HEK293 (cell line): Measurements from ENCODE around the gene MAP4K4.

Source experiments
- CTCF ChIA-PET: fragments of 350-600 bp; formaldehyde crosslinking; extraction: SDS; loops from one replicate; lab custom pipeline; 2021; ENCODE audit warnings: antibody characterized with exemption; lab: Yijun Ruan, JAX
- POLR2A ChIA-PET: fragments of 300-600 bp; formaldehyde crosslinking; extraction: SDS; loops from one replicate; lab custom pipeline; 2020; ENCODE audit warnings: antibody characterized with exemption, inconsistent platforms; lab: Yijun Ruan, JAX
- H3K27ac ChIP-seq: fragments of 200-500 bp; sonication (Bioruptor generic); 2 replicates; pipeline ENCODE4 v1.5.1; 2014; ENCODE audit warnings: low read depth, low read length, control low read depth, inconsistent platforms; ENCODE audit errors: extremely low read depth
- H3K36me3 ChIP-seq, 2 experiments: fragments of 200-500 bp in 1 of 2; sonication (Bioruptor generic) in 1 of 2; 1 replicate in 1 of 2; 2 replicates in 1 of 2; pipeline ENCODE4 v1.5.1; 2014 to 2017; ENCODE audit warnings: inconsistent platforms in 2 of 2, low read length in 2 of 2; ENCODE audit not compliant: control insufficient read depth in 2 of 2, insufficient read depth in 1 of 2
- H3K4me1 ChIP-seq: fragments of 200-500 bp; sonication (Bioruptor generic); 2 replicates; pipeline ENCODE4 v1.5.1; 2014; ENCODE audit warnings: mild to moderate bottlenecking, low read length, inconsistent platforms; ENCODE audit not compliant: control insufficient read depth, insufficient read depth
- H3K4me3 ChIP-seq: 2 replicates; pipeline ENCODE4 v1.5.1; 2011; ENCODE audit warnings: low read depth, mild to moderate bottlenecking, control low read depth, low read length, moderate library complexity
- H3K9me3 ChIP-seq: fragments of 200-500 bp; sonication (Bioruptor generic); 2 replicates; pipeline ENCODE4 v1.5.1; 2014; ENCODE audit warnings: low read depth, low read length, inconsistent platforms; ENCODE audit not compliant: control insufficient read depth, insufficient read depth
- GLIS1 ChIP-seq: fragments of 450-650 bp; formaldehyde crosslinking; IDR thresholded peaks from 2 replicates; pipeline ENCODE4 v1.5.1; 2016; ENCODE audit warnings: missing biosample characterization, missing genetic modification characterization
- KLF7 ChIP-seq: fragments of 450-650 bp; formaldehyde crosslinking; IDR thresholded peaks from 2 replicates; pipeline ENCODE4 v1.5.1; 2016; ENCODE audit warnings: missing biosample characterization, missing genetic modification characterization, borderline replicate concordance
- OVOL3 ChIP-seq: fragments of 450-650 bp; formaldehyde crosslinking; IDR thresholded peaks from 2 replicates; pipeline ENCODE4 v1.5.1; 2016; ENCODE audit warnings: missing biosample characterization, missing genetic modification characterization
- YY1 ChIP-seq: fragments of 450-650 bp; formaldehyde crosslinking; IDR thresholded peaks from 2 replicates; pipeline ENCODE4 v1.5.1; 2018; ENCODE audit warnings: missing biosample characterization, missing genetic modification characterization
- YY2 ChIP-seq: fragments of 450-650 bp; formaldehyde crosslinking; IDR thresholded peaks from 2 replicates; pipeline ENCODE4 v1.5.1; 2016; ENCODE audit warnings: missing biosample characterization, missing genetic modification characterization
- ZBTB7A ChIP-seq: fragments of 450-650 bp; formaldehyde crosslinking; IDR thresholded peaks from 2 replicates; pipeline ENCODE4 v1.5.1; 2016; ENCODE audit warnings: low read depth, missing biosample characterization, missing genetic modification characterization
- ZFP41 ChIP-seq: fragments of 450-650 bp; formaldehyde crosslinking; IDR thresholded peaks from 2 replicates; pipeline ENCODE4 v1.5.1; 2016; ENCODE audit warnings: missing biosample characterization, missing genetic modification characterization, borderline replicate concordance
- ZNF121 ChIP-seq: fragments of 450-650 bp; formaldehyde crosslinking; IDR thresholded peaks from 2 replicates; pipeline ENCODE4 v1.5.1; 2016; ENCODE audit warnings: missing biosample characterization, missing genetic modification characterization
- ZNF140 ChIP-seq: fragments of 450-650 bp; formaldehyde crosslinking; IDR thresholded peaks from 2 replicates; pipeline ENCODE4 v1.5.1; 2016; ENCODE audit warnings: missing biosample characterization, missing genetic modification characterization
- ZNF623 ChIP-seq: fragments of 450-650 bp; formaldehyde crosslinking; IDR thresholded peaks from 2 replicates; pipeline ENCODE4 v1.5.1; 2016; ENCODE audit warnings: missing biosample characterization, missing genetic modification characterization
- ZNF626 ChIP-seq: fragments of 450-650 bp; sonication (Bioruptor Pico); formaldehyde crosslinking; IDR thresholded peaks from 2 replicates; pipeline ENCODE4 v1.5.1; 2018; ENCODE audit warnings: missing biosample characterization, missing genetic modification characterization, inconsistent platforms
- ZNF677 ChIP-seq: fragments of 450-650 bp; IDR thresholded peaks from 2 replicates; pipeline ENCODE4 v1.5.0; 2018; ENCODE audit warnings: missing biosample characterization, mild to moderate bottlenecking, missing genetic modification characterization, moderate library complexity
- ZNF747 ChIP-seq: fragments of 450-650 bp; formaldehyde crosslinking; IDR thresholded peaks from 2 replicates; pipeline ENCODE4 v1.5.1; 2016; ENCODE audit warnings: missing biosample characterization, missing genetic modification characterization
- ZNF777 ChIP-seq: fragments of 450-650 bp; formaldehyde crosslinking; IDR thresholded peaks from 2 replicates; pipeline ENCODE4 v1.5.1; 2017; ENCODE audit warnings: missing biosample characterization, missing genetic modification characterization, borderline replicate concordance
- ZNF830 ChIP-seq: fragments of 450-650 bp; IDR thresholded peaks from 2 replicates; pipeline ENCODE4 v1.5.0; 2018; ENCODE audit warnings: missing biosample characterization, missing genetic modification characterization, low read depth, mild to moderate bottlenecking, moderate library complexity
- ZSCAN30 ChIP-seq: fragments of 450-650 bp; IDR thresholded peaks from 2 replicates; pipeline ENCODE4 v1.5.1; 2018; ENCODE audit warnings: missing biosample characterization, mild to moderate bottlenecking, missing genetic modification characterization, moderate library complexity
- TF ChIP-seq, protein P1 (sequence below): fragments of 450-650 bp; formaldehyde crosslinking; IDR thresholded peaks from 2 replicates; pipeline ENCODE4 v1.5.1; 2017; ENCODE audit warnings: missing biosample characterization, missing genetic modification characterization
- TF ChIP-seq, protein P2 (sequence below): fragments of 450-650 bp; formaldehyde crosslinking; IDR thresholded peaks from 2 replicates; pipeline ENCODE4 v1.5.1; 2016; ENCODE audit warnings: missing biosample characterization, missing genetic modification characterization
- TF ChIP-seq, protein P3 (sequence below): fragments of 450-650 bp; formaldehyde crosslinking; conservative IDR thresholded peaks from 2 replicates; pipeline ENCODE4 v1.5.1; 2016; ENCODE audit warnings: low read depth, missing biosample characterization, missing genetic modification characterization
- TF ChIP-seq, protein P4 (sequence below): fragments of 450-650 bp; formaldehyde crosslinking; IDR thresholded peaks from 2 replicates; pipeline ENCODE4 v1.5.1; 2016; ENCODE audit warnings: missing biosample characterization, missing genetic modification characterization

Gene MAP4K4

DNA sequence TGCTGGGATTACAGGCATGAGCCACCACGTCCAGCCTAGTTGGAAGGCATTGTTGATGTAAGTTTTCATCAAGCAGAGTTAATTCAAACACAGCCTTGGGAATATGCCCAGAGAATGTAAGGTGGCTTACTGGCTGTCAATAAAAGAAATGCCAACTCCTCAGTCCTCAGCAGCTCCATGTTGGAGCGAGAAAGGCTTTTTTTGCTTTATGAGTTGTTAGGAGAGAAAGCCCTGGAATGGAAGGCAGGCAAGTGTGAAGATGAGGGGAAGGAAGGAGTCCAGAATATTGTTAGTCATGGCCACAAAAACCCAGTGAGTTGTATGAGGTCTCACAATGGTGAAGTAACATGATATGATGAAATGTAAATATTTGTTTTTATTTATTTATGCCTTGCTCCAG lies 57.1 kb downstream of the MAP4K4 start:
- peaks cover 22% of the 10 kb centered on the region for H3K4me1 ChIP-seq

DNA sequence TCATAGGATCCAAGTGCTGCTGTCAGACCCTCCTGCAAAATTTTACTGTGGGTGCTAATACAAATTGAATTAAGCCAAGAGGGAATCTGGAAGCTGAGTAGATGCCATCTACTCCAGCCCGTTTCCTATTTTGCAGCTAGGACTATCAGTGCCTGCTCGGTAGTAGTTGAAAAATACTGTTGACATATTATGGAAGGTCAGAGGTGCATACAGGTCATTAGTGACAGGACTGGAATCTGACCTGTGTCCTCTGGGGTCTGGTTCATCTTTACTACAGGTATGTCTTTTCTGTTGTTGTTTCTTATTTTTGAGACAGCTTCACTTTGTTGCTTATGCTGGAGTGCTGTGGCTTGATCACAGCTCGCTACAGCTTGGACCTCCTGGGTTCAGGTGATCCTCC lies 58.8 kb downstream of the MAP4K4 start:
- TF ChIP-seq ZNF747 (tag by site-specific recombination) (no peak), ZFP41 (tag by site-specific recombination) (no peak), ZBTB7A (no peak), ZSCAN30 (no peak), ZNF830 (tag by site-specific recombination) (no peak)
- Histone ChIP-seq H3K36me3 (no peaks in the 10 kb centered on the region), H3K4me1 (peaks cover 22% of the 10 kb centered on the region), H3K4me3 (no peak overlapping the region), H3K27ac (no peak overlapping the region), H3K9me3 (no peaks in the 10 kb centered on the region)
- CTCF ChIA-PET, result interaction anchor here (0.5 to 2.4 kb wide), 3 partner anchors 15 to 375 kb away, joined by 3 to 9 read pairs (median 3); no protein-coding TSS in a partner anchor
- POLR2A ChIA-PET, result no interaction called here

More for the DNA sequence above, 57.1 kb downstream of the MAP4K4 start:
- Histone ChIP-seq H3K27ac (no peak overlapping the region), H3K36me3 (no peaks in the 10 kb centered on the region), H3K4me3 (no peak overlapping the region), H3K9me3 (no peaks in the 10 kb centered on the region)
- ChIA-PET CTCF (interaction anchor here (1.3 to 1.4 kb wide), 2 partner anchors 9 to 77 kb away, joined by 3 to 8 read pairs; no protein-coding TSS in a partner anchor), POLR2A (no interaction called here)
- no peak for TF ChIP-seq KLF7 (tag by site-specific recombination)
- TF ChIP-seq YY1, result no peak
- TF ChIP-seq, protein P1, sequence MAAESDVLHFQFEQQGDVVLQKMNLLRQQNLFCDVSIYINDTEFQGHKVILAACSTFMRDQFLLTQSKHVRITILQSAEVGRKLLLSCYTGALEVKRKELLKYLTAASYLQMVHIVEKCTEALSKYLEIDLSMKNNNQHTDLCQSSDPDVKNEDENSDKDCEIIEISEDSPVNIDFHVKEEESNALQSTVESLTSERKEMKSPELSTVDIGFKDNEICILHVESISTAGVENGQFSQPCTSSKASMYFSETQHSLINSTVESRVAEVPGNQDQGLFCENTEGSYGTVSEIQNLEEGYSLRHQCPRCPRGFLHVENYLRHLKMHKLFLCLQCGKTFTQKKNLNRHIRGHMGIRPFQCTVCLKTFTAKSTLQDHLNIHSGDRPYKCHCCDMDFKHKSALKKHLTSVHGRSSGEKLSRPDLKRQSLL, result no peak
- no peak for TF ChIP-seq ZNF777 (tag by site-specific recombination)
- no peak for TF ChIP-seq GLIS1
- TF ChIP-seq ZNF140 (tag by site-specific recombination), result no peak
- TF ChIP-seq ZNF121 (tag by site-specific recombination), result no peak
- TF ChIP-seq, protein P2, sequence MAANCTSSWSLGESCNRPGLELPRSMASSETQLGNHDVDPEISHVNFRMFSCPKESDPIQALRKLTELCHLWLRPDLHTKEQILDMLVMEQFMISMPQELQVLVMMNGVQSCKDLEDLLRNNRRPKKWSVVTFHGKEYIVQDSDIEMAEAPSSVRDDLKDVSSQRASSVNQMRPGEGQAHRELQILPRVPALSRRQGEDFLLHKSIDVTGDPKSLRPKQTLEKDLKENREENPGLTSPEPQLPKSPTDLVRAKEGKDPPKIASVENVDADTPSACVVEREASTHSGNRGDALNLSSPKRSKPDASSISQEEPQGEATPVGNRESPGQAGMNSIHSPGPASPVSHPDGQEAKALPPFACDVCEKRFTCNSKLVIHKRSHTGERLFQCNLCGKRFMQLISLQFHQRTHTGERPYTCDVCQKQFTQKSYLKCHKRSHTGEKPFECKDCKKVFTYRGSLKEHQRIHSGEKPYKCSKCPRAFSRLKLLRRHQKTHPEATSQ (tag by site-specific recombination), result no peak
- no peak for TF ChIP-seq ZSCAN30
- no peak for TF ChIP-seq ZNF626 (tag by site-specific recombination)
- TF ChIP-seq YY2 (tag by site-specific recombination), result no peak
- TF ChIP-seq, protein P3, sequence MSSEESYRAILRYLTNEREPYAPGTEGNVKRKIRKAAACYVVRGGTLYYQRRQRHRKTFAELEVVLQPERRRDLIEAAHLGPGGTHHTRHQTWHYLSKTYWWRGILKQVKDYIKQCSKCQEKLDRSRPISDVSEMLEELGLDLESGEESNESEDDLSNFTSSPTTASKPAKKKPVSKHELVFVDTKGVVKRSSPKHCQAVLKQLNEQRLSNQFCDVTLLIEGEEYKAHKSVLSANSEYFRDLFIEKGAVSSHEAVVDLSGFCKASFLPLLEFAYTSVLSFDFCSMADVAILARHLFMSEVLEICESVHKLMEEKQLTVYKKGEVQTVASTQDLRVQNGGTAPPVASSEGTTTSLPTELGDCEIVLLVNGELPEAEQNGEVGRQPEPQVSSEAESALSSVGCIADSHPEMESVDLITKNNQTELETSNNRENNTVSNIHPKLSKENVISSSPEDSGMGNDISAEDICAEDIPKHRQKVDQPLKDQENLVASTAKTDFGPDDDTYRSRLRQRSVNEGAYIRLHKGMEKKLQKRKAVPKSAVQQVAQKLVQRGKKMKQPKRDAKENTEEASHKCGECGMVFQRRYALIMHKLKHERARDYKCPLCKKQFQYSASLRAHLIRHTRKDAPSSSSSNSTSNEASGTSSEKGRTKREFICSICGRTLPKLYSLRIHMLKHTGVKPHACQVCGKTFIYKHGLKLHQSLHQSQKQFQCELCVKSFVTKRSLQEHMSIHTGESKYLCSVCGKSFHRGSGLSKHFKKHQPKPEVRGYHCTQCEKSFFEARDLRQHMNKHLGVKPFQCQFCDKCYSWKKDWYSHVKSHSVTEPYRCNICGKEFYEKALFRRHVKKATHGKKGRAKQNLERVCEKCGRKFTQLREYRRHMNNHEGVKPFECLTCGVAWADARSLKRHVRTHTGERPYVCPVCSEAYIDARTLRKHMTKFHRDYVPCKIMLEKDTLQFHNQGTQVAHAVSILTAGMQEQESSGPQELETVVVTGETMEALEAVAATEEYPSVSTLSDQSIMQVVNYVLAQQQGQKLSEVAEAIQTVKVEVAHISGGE (tag by site-specific recombination), result no peak
- no peak for TF ChIP-seq ZNF623
- TF ChIP-seq, protein P4, sequence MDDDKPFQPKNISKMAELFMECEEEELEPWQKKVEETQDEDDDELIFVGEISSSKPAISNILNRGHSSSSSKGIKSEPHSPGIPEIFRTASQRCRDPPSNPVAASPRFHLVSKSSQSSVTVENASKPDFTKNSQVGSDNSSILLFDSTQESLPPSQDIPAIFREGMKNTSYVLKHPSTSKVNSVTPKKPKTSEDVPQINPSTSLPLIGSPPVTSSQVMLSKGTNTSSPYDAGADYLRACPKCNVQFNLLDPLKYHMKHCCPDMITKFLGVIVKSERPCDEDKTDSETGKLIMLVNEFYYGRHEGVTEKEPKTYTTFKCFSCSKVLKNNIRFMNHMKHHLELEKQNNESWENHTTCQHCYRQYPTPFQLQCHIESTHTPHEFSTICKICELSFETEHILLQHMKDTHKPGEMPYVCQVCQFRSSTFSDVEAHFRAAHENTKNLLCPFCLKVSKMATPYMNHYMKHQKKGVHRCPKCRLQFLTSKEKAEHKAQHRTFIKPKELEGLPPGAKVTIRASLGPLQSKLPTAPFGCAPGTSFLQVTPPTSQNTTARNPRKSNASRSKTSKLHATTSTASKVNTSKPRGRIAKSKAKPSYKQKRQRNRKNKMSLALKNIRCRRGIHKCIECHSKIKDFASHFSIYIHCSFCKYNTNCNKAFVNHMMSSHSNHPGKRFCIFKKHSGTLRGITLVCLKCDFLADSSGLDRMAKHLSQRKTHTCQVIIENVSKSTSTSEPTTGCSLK (tag by site-specific recombination), result no peak
- no peak for TF ChIP-seq OVOL3 (tag by site-specific recombination)
- no peak for TF ChIP-seq ZNF677 (tag by site-specific recombination)
